HepG2 (cell line): ENCODE measurements around the gene NCAPD2. TPM values are rescaled to one million over a fixed set of nuclear protein-coding genes. Genes with fewer than 3 reads are reported as not detected.

Experiments used
- ATAC-seq: fragments of 200-7000 bp; cut with Tn5 transposase; 3 replicates; pipeline ENCODE4 v1.9.1; 2020; ENCODE audit warnings: mild to moderate bottlenecking, moderate library complexity
- BruUV-seq: library from RNA; stranded (reverse); fragments of 400-500 nt; replicated peaks from 2 replicates; lab custom pipeline; 2021; lab: Mats Ljungman, UMichigan
- CTCF ChIA-PET: fragments of 300-600 bp; formaldehyde crosslinking; extraction: SDS; loops from one replicate; lab custom pipeline; 2021; ENCODE audit warnings: low total read pairs, inconsistent platforms, low intra/inter-chr PET ratio; lab: Yijun Ruan, JAX
- POLR2A ChIA-PET: fragments of 350-600 bp; sonication (Branson Sonifier 250); formaldehyde crosslinking; loops from one replicate; lab custom pipeline; 2020; ENCODE audit warnings: antibody characterized with exemption, inconsistent platforms; lab: Yijun Ruan, JAX
- DNase-seq: peaks from one replicate; pipeline ENCODE4 v3.0.0-alpha.2; 2015; ENCODE audit warnings: low spot score
- FAIRE-seq: peaks from 3 replicates; lab custom pipeline; 2011; peaks lifted over from hg19 to GRCh38; lab: Jason Lieb, UNC
- H2AFZ ChIP-seq: one replicate; pipeline ENCODE4 v1.6.1; 2011; ENCODE audit warnings: low read length, inconsistent platforms
- H3K27ac ChIP-seq: fragments of 300-600 bp; 3 replicates; pipeline ENCODE4 v1.8.0; 2011; ENCODE audit warnings: mixed run types, mild to moderate bottlenecking, mixed read lengths, low read length, inconsistent platforms; ENCODE audit not compliant: insufficient read depth; ENCODE audit errors: extremely low read length
- H3K27me3 ChIP-seq, 2 experiments: fragments of 200-600 bp in 1 of 2; 2 replicates in 1 of 2; 3 replicates in 1 of 2; pipeline versions ENCODE4 v1.6.0 to v1.8.0; 2011; ENCODE audit warnings: low read length in 2 of 2, mild to moderate bottlenecking in 2 of 2, moderate library complexity in 2 of 2, inconsistent platforms in 1 of 2; ENCODE audit not compliant: insufficient read depth in 2 of 2, control insufficient read depth in 1 of 2
- H3K36me3 ChIP-seq, 2 experiments: fragments of 200-600 bp in 1 of 2; replicated peaks in 1 of 2; 2 replicates in 1 of 2; 3 replicates in 1 of 2; pipeline versions ENCODE4 v1.5.1 to v1.8.0; 2011; ENCODE audit warnings: low read length in 2 of 2, inconsistent platforms in 1 of 2; ENCODE audit not compliant: insufficient read depth in 2 of 2, control insufficient read depth in 1 of 2
- H3K4me1 ChIP-seq: 2 replicates; pipeline ENCODE4 v1.5.1; 2012; ENCODE audit warnings: low read length, inconsistent platforms; ENCODE audit not compliant: insufficient read depth
- H3K4me2 ChIP-seq: 2 replicates; pipeline ENCODE4 v1.6.0; 2011; ENCODE audit warnings: low read depth, low read length, inconsistent platforms
- H3K4me3 ChIP-seq, 3 experiments: fragments of 200-600 bp in 1 of 3; sonication (generic), shearing (Covaris generic) in 1 of 3; replicated peaks in 1 of 3; 2 replicates each; pipeline ENCODE4 v1.5.1; 2011 to 2016; ENCODE audit warnings: low read length in 3 of 3, inconsistent platforms in 2 of 3, low read depth in 2 of 3, mild to moderate bottlenecking in 2 of 3, control low read depth in 1 of 3, mixed read lengths in 1 of 3; ENCODE audit not compliant: insufficient read depth in 1 of 3
- H3K79me2 ChIP-seq: one replicate; pipeline ENCODE4 v1.6.1; 2011; ENCODE audit warnings: low read length, inconsistent platforms; ENCODE audit not compliant: insufficient read depth
- H3K9ac ChIP-seq: 2 replicates; pipeline ENCODE4 v1.6.0; 2011; ENCODE audit warnings: mild to moderate bottlenecking, low read depth, low read length, inconsistent platforms; ENCODE audit not compliant: insufficient read depth
- H3K9me3 ChIP-seq: 2 replicates; pipeline ENCODE4 v1.5.1; 2012; ENCODE audit warnings: mild to moderate bottlenecking, low read length
- H4K20me1 ChIP-seq: 2 replicates; pipeline ENCODE4 v1.6.0; 2011; ENCODE audit warnings: inconsistent platforms, mild to moderate bottlenecking, low read length, moderate library complexity; ENCODE audit not compliant: insufficient read depth
- GABPA ChIP-seq, 2 experiments: IDR thresholded peaks; 2 replicates each; pipeline ENCODE4 v1.6.1; 2011 to 2016; ENCODE audit warnings: low read depth in 2 of 2, low read length in 1 of 2, missing biosample characterization in 1 of 2, missing genetic modification characterization in 1 of 2
- HCFC1 ChIP-seq: fragments of 150-350 bp; IDR thresholded peaks from 2 replicates; pipeline ENCODE4 v1.6.1; 2014; ENCODE audit warnings: low read depth, low read length
- KAT8 ChIP-seq: IDR thresholded peaks from 2 replicates; pipeline ENCODE4 v1.6.1; 2016; ENCODE audit warnings: missing genetic modification reagents, missing compliant biosample characterization
- NKX3-1 ChIP-seq: sonication (generic); formaldehyde crosslinking; IDR thresholded peaks from 2 replicates; pipeline ENCODE4 v1.5.0; 2020; ENCODE audit warnings: missing genetic modification reagents
- PPARG ChIP-seq: conservative IDR thresholded peaks from 2 replicates; pipeline ENCODE4 v1.6.1; 2016; ENCODE audit warnings: missing biosample characterization, missing genetic modification reagents
- SNAI1 ChIP-seq: sonication (generic); formaldehyde crosslinking; IDR thresholded peaks from 2 replicates; pipeline ENCODE4 v1.5.0; 2020; ENCODE audit warnings: mild to moderate bottlenecking, missing genetic modification reagents, borderline replicate concordance
- ZBTB40 ChIP-seq, 2 experiments: fragments of 450-650 bp in 1 of 2; sonication (generic) in 1 of 2; formaldehyde crosslinking in 1 of 2; IDR thresholded peaks; 2 replicates each; pipeline versions ENCODE4 v1.6.1 to v1.8.0; 2016 to 2022; ENCODE audit warnings: antibody characterized with exemption in 1 of 2, mild to moderate bottlenecking in 1 of 2, missing genetic modification reagents in 1 of 2
- ZC3H13 ChIP-seq: sonication (generic); formaldehyde crosslinking; IDR thresholded peaks from 2 replicates; pipeline ENCODE4 v1.8.1; 2023; ENCODE audit warnings: mild to moderate bottlenecking, missing genetic modification reagents, moderate library complexity
- ZNF574 ChIP-seq: sonication (generic); formaldehyde crosslinking; IDR thresholded peaks from 2 replicates; pipeline ENCODE4 v1.4.0; 2020; ENCODE audit warnings: missing genetic modification reagents
- WGBS: methylation state at CpG from one replicate; pipeline ENCODE4 v1.1.6; 2017; ENCODE audit warnings: low lambda C conversion rate; 5-methylcytosine and 5-hydroxymethylcytosine counted together
- in situ Hi-C: cut with HindIII; loops from 2 replicates; pipeline ENCODE4 v1.10.0; 2017; ENCODE audit warnings: low pct_unique_long_range_greater_than_20kb; ENCODE audit not compliant: extremely low pct_ligation_motif_present
- intact Hi-C: fragments of 100-400 bp; cut with micrococcal nuclease; formaldehyde crosslinking; loops from one replicate; pipeline ENCODE4 v1.10.0; 2022; ENCODE audit not compliant: unreplicated experiment
- polyA plus RNA-seq, 8 experiments: library from polyadenylated mRNA; depleted of rRNA in 3 of 8; stranded (reverse) in 7 of 8; unstranded in 1 of 8; fragments of >200 nt; fragmentation: Illumina TruSeq in 4 of 8; extraction: Trizol in 4 of 8; gene quantifications; 2 replicates each; pipeline versions ENCODE4 v1.2.1 to v1.2.3, GENCODE V29; 2011 to 2016; ENCODE audit warnings: low read depth in 4 of 8, missing spikeins in 1 of 8, mixed read lengths in 1 of 8; ENCODE audit not compliant: insufficient read depth in 1 of 8
- total RNA-seq, 5 experiments: library from RNA; depleted of rRNA; stranded (reverse); fragments of >200 nt; fragmentation: Illumina TruSeq; extraction: Trizol; gene quantifications; 2 replicates each; pipeline ENCODE4 v1.2.3, GENCODE V29; 2016; ENCODE audit warnings: low read depth in 1 of 5
- TF ChIP-seq, protein P1 (sequence below): IDR thresholded peaks from 2 replicates; pipeline ENCODE4 v1.6.1; 2018; ENCODE audit warnings: missing genetic modification reagents

The NCAPD2 gene
- total and polyA plus RNA-seq, 2 of the 13 experiments (the other 11 are each of a cell fraction or from before 2014, with no cell fraction given): 51.1 to 65.6 TPM

- in situ Hi-C loops: no loop called here
- WGBS: 70% methylated on average over 7 of the region's 7 CpGs
- H3K79me2 ChIP-seq: peaks cover 25% of the 10 kb centered on the region
- no peak for FAIRE-seq
- H3K9ac ChIP-seq: no peak overlapping the region
- H4K20me1 ChIP-seq: no peaks in the 10 kb centered on the region; the same call in 1 of the 2 replicates
- peak; percentile 67 for ATAC-seq
- BruUV-seq: no TSS peak
- POLR2A ChIA-PET: interaction anchor here (1.3 kb wide), 1 partner anchor 36 kb away, joined by 4 read pairs; the partner anchor contains the start of gene GAPDH
- H3K27me3 ChIP-seq: no peaks in the 10 kb centered on the region
- no peak overlapping the region for H3K4me3 ChIP-seq
- peak overlapping the region; percentile 46 for H3K27ac ChIP-seq
- H3K36me3 ChIP-seq: peaks cover 18 to 47% of the 10 kb centered on the region in 2 experiments
- CTCF ChIA-PET: no interaction called here
- H3K4me1 ChIP-seq: peaks cover 38% of the 10 kb centered on the region
- H3K4me2 ChIP-seq: no peak overlapping the region
- H2AFZ ChIP-seq: no peak overlapping the region
- no peaks in the 10 kb centered on the region for H3K9me3 ChIP-seq
- DNase-seq: peak; percentile 63
- intact Hi-C loops: no loop called here
- TF ChIP-seq GABPA (IDR thresholded peaks at IDR 0.05; ENCODE audit: low read depth, low read length): no peak
- 0 out of 2 replicates have a peak, but pooled peaks have one; percentile 35 for TF ChIP-seq GABPA (CRISPR knock-in tag; IDR thresholded peaks at IDR 0.05; ENCODE audit: low read depth)
- TF ChIP-seq HCFC1: no peak
- no peak for TF ChIP-seq SNAI1 (CRISPR knock-in tag)
- no peak for TF ChIP-seq NKX3-1 (CRISPR knock-in tag)
- TF ChIP-seq, protein P1, sequence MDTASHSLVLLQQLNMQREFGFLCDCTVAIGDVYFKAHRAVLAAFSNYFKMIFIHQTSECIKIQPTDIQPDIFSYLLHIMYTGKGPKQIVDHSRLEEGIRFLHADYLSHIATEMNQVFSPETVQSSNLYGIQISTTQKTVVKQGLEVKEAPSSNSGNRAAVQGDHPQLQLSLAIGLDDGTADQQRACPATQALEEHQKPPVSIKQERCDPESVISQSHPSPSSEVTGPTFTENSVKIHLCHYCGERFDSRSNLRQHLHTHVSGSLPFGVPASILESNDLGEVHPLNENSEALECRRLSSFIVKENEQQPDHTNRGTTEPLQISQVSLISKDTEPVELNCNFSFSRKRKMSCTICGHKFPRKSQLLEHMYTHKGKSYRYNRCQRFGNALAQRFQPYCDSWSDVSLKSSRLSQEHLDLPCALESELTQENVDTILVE (CRISPR knock-in tag): no peak
- no peak for TF ChIP-seq PPARG (CRISPR knock-in tag)
- TF ChIP-seq ZNF574 (CRISPR knock-in tag): 0 out of 2 replicates have a peak, but pooled peaks have one; percentile 23
- TF ChIP-seq ZC3H13 (CRISPR knock-in tag): no peak
- no peak for TF ChIP-seq ZBTB40 (IDR thresholded peaks at IDR 0.05)
- no peak for TF ChIP-seq ZBTB40 (CRISPR knock-in tag; IDR thresholded peaks at IDR 0.05)
- peak; percentile 35; the same call in 1 of the 2 replicates for TF ChIP-seq KAT8 (CRISPR knock-in tag)
These were observed 76.5 kb downstream of the NCAPD2 start for GRCh38 chr12:6570264-6570887.
